ENCODE measurements around the gene ZBTB2. TPM values are rescaled to one million over a fixed set of nuclear protein-coding genes. Genes with fewer than 3 reads are reported as not detected.
A peak's percentile ranks its signal among the peaks of the same experiment; 100 is the strongest.

Gene ZBTB2
- total RNA-seq, 1 experiment from 2014 or later: 20.3 TPM

DNA sequence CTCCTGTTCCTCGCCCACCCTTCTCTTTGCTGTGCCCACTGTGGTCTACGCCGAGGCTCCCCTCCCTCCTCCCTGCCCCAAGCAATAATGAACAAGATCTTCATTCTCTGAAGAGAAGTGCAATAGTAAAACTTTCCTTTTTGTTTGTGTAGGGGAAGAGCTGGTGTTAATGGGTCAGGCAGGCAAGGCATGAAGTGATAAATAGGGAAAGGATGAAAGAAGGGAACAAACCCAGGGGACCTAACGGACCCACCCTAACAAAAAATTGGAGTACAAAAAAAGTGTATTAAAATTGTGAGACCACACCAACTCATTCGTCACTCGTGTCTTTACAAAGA, 66.9 kb downstream of the ZBTB2 start:
- intact Hi-C loops (cut with micrococcal nuclease): loop anchor here (1.0 to 10.0 kb wide), 3 partner anchors 80 to 310 kb away; no protein-coding TSS in a partner anchor
- no peaks in the 10 kb centered on the region for H3F3A ChIP-seq (ENCODE audit: low read length, unreplicated experiment)
- 0 out of 2 replicates have a peak overlapping the region, but pooled peaks have one; percentile 14 for H2AFZ ChIP-seq (ENCODE audit: low read length)
- DNase-seq: no peak
- POLR2A ChIA-PET (ENCODE audit: unreplicated experiment): interaction anchor here (0.5 to 0.6 kb wide), 2 partner anchors 265 to 279 kb away, joined by 3 to 4 read pairs; no protein-coding TSS in a partner anchor
- H3K27ac ChIP-seq (ENCODE audit: low read length): peak overlapping the region; percentile 87
- peak overlapping the region; percentile 89 for H3K4me3 ChIP-seq (ENCODE audit: low read length)
- no peaks in the 10 kb centered on the region for H3K36me3 ChIP-seq (ENCODE audit: low read depth, low read length)
- H3K9me2 ChIP-seq (replicated peaks; ENCODE audit: low read length): no peaks in the 10 kb centered on the region
- no TSS peak for BruUV-seq (replicated peaks)
- H3K4me1 ChIP-seq (ENCODE audit: insufficient read depth, low read length): peaks cover 27% of the 10 kb centered on the region
- H3K27me3 ChIP-seq (ENCODE audit: low read length): no peaks in the 10 kb centered on the region
- TF ChIP-seq EZH2 (IDR thresholded peaks at IDR 0.05; ENCODE audit: low read length, unreplicated experiment) (no peak), EZH2phosphoT487 (IDR thresholded peaks at IDR 0.05; ENCODE audit: borderline replicate concordance, low read length) (no peak)
- TF ChIP-seq, protein P1, sequence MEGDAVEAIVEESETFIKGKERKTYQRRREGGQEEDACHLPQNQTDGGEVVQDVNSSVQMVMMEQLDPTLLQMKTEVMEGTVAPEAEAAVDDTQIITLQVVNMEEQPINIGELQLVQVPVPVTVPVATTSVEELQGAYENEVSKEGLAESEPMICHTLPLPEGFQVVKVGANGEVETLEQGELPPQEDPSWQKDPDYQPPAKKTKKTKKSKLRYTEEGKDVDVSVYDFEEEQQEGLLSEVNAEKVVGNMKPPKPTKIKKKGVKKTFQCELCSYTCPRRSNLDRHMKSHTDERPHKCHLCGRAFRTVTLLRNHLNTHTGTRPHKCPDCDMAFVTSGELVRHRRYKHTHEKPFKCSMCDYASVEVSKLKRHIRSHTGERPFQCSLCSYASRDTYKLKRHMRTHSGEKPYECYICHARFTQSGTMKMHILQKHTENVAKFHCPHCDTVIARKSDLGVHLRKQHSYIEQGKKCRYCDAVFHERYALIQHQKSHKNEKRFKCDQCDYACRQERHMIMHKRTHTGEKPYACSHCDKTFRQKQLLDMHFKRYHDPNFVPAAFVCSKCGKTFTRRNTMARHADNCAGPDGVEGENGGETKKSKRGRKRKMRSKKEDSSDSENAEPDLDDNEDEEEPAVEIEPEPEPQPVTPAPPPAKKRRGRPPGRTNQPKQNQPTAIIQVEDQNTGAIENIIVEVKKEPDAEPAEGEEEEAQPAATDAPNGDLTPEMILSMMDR (conservative IDR thresholded peaks at IDR 0.05; ENCODE audit: low read depth, low read length): no peak; the same call in 1 of the 2 replicates
- no peaks in the 10 kb centered on the region for H3K9me3 ChIP-seq (ENCODE audit: low read length)
- peaks cover 42% of the 10 kb centered on the region for H3K79me2 ChIP-seq (ENCODE audit: low read length)
- CTCF ChIA-PET: interaction anchor here (0.6 to 2.9 kb wide), 8 partner anchors 50 to 433 kb away, joined by 3 to 17 read pairs (median 9); no protein-coding TSS in a partner anchor
- peak overlapping the region; percentile 95 for H3K9ac ChIP-seq (ENCODE audit: low read length)
- H3K4me2 ChIP-seq (ENCODE audit: low read length): peak overlapping the region; percentile 80
- H4K20me1 ChIP-seq (ENCODE audit: low read length): peaks cover 11% of the 10 kb centered on the region
- ATAC-seq: no peak

DNA sequence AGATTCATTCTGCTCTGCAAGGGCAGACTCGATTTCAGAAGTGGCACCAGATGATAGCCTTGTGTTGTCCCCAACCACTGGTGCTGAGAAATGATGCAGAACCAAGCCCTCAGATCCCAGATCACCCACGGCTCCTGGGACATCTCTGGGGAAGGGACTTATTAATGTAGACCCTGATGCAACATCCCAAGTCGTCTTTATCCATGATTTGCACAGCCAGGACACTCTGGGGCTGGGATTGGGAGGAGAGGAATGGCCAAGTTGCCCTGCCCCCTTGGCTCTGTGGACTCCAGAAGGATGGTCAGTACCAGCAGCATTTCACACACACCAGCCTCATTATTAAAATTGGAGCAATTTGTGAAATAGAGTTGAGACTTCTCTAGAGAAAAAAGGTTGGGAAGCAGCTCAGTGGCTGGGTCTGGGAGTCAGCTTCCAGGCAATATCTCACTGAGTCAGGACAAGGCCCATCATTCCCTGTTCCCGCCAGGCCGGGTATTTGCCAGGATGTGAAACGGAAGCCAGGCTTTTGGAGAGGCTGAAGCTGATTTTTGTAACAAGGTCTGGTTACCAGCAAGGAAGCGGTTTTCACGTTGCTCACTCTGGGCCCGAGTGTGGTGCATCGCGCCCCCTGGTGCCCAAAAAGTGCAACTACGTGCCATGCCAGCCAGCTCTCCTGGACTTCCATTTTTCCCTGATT, 67.4 kb downstream of the ZBTB2 start:
- H3K4me1 ChIP-seq (ENCODE audit: insufficient read depth, low read length): peaks cover 27% of the 10 kb centered on the region

More for the DNA sequence above, 67.4 kb downstream of the ZBTB2 start:
- peak overlapping the region; percentile 87 for H3K27ac ChIP-seq (ENCODE audit: low read length)
- H3K27me3 ChIP-seq (ENCODE audit: low read length): no peaks in the 10 kb centered on the region
- ATAC-seq (peak; percentile 68), DNase-seq (peak; percentile 88)
- H3K9me2 ChIP-seq (replicated peaks; ENCODE audit: low read length): no peaks in the 10 kb centered on the region
- peaks cover 38% of the 10 kb centered on the region for H3K79me2 ChIP-seq (ENCODE audit: low read length)
- CTCF ChIA-PET: interaction anchor here (0.6 to 2.9 kb wide), 8 partner anchors 50 to 432 kb away, joined by 3 to 17 read pairs (median 9); no protein-coding TSS in a partner anchor
- intact Hi-C loops (cut with micrococcal nuclease): loop anchor here (1.0 to 10.0 kb wide), 3 partner anchors 79 to 310 kb away; no protein-coding TSS in a partner anchor
- POLR2A ChIA-PET (ENCODE audit: unreplicated experiment): interaction anchor here (0.5 kb wide), 1 partner anchor 279 kb away, joined by 4 read pairs; no protein-coding TSS in a partner anchor
- no peak for TF ChIP-seq EZH2phosphoT487 (IDR thresholded peaks at IDR 0.05; ENCODE audit: borderline replicate concordance, low read length)
- TF ChIP-seq, protein P1 (conservative IDR thresholded peaks at IDR 0.05; ENCODE audit: low read depth, low read length): peak; percentile 85
- no peaks in the 10 kb centered on the region for H3K36me3 ChIP-seq (ENCODE audit: low read depth, low read length)
- no TSS peak for BruUV-seq (replicated peaks)
- peak overlapping the region; percentile 80 for H3K4me2 ChIP-seq (ENCODE audit: low read length)
- H3K9me3 ChIP-seq (ENCODE audit: low read length): no peaks in the 10 kb centered on the region
- H2AFZ ChIP-seq (ENCODE audit: low read length): 0 out of 2 replicates have a peak overlapping the region, but pooled peaks have one; percentile 14
- peaks cover 9% of the 10 kb centered on the region for H4K20me1 ChIP-seq (ENCODE audit: low read length)
- H3K4me3 ChIP-seq (ENCODE audit: low read length): peak overlapping the region; percentile 89
- H3F3A ChIP-seq (ENCODE audit: low read length, unreplicated experiment): no peaks in the 10 kb centered on the region
- peak overlapping the region; percentile 95 for H3K9ac ChIP-seq (ENCODE audit: low read length)
